NCI-H748 (cell line): Measurements from ENCODE around the gene USP4.
"Not testable (repeated sequence)": the region's sequence is repeated elsewhere in the genome, so short reads cannot be mapped to it uniquely, and the experiment has no call there.

ENCODE experiments used
- DNase-seq: peaks from one replicate; lab custom pipeline; 2025; ENCODE audit not compliant: unreplicated experiment; lab: John Stamatoyannopoulos, UW

The USP4 gene

GRCh38 chr3:49255112-49255511 is 84.7 kb downstream of the USP4 start:
- DNase-seq = no peak

GRCh38 chr3:49253512-49253911 is 86.3 kb downstream of the USP4 start:
- DNase-seq = no peak

- no peak for DNase-seq
Observed at GRCh38 chr3:49248840-49249227, 91.0 kb downstream of the USP4 start.

GRCh38 chr3:49244581-49245205 is 95.2 kb downstream of the USP4 start:
- DNase-seq = no peak

GRCh38 chr3:49240091-49240490 is 99.8 kb downstream of the USP4 start:
- DNase-seq = not testable (repeated sequence)

GRCh38 chr3:49238274-49239127 is 101.4 kb downstream of the USP4 start:
- DNase-seq = no peak

GRCh38 chr3:49237344-49237743 is 102.5 kb downstream of the USP4 start:
- no peak for DNase-seq

GRCh38 chr3:49236226-49236625 is 103.6 kb downstream of the USP4 start:
- DNase-seq = no peak

- DNase-seq = not testable (repeated sequence)
Observed at GRCh38 chr3:49228817-49229216, 111.0 kb downstream of the USP4 start.
